Coronary artery (tissue), 2 donors: ENCODE results near the gene GNA12.

ENCODE experiments used
- DNase-seq: peaks from one replicate; pipeline ENCODE4 v3.0.0-alpha.2; 2017; ENCODE audit warnings: low spot score
- H3K27ac ChIP-seq, 2 donors: fragments of 200-600 bp; sonication (generic); one replicate each; pipeline ENCODE4 v1.5.1; 2016 to 2019
- H3K4me3 ChIP-seq: fragments of 200-600 bp; sonication (generic); 2 replicates; pipeline ENCODE4 v1.5.1; 2016; ENCODE audit warnings: mild to moderate bottlenecking, moderate library complexity
- CTCF ChIP-seq: fragments of 200-600 bp; sonication (generic); IDR thresholded peaks from one replicate; pipeline ENCODE4 v1.5.1; 2019; ENCODE audit warnings: antibody characterized with exemption

GNA12 gene

GRCh38 chr7:2818653-2819052 is 25.5 kb downstream of the GNA12 start:
- peak; percentile 29 for DNase-seq
- TF ChIP-seq CTCF = no peak
- H3K4me3 ChIP-seq = no peak overlapping the region
- H3K27ac ChIP-seq = no peak overlapping the region

- no peak overlapping the region for H3K4me3 ChIP-seq
- DNase-seq = peak; percentile 50
- no peak overlapping the region for H3K27ac ChIP-seq
- TF ChIP-seq CTCF = no peak
These were observed 26.0 kb downstream of the GNA12 start for GRCh38 chr7:2818121-2818520.

GRCh38 chr7:2817456-2817855 is 26.7 kb downstream of the GNA12 start:
- Histone ChIP-seq H3K27ac (no peak overlapping the region), H3K4me3 (no peak overlapping the region)
- TF ChIP-seq CTCF = no peak
- DNase-seq = peak; percentile 33

- no peak overlapping the region for H3K27ac ChIP-seq
These were observed 28.2 kb downstream of the GNA12 start for GRCh38 chr7:2815875-2816245.

GRCh38 chr7:2814946-2815874 is 28.9 kb downstream of the GNA12 start:
- Histone ChIP-seq H3K27ac (peak overlapping the region in 1 of 2 donors; percentile 26), H3K4me3 (no peak overlapping the region)
- DNase-seq = peak; percentile 64
- no peak for TF ChIP-seq CTCF

More at GRCh38 chr7:2815875-2816245, 28.2 kb downstream of the GNA12 start:
- peak; percentile 53 for DNase-seq
- TF ChIP-seq CTCF = no peak
- no peak overlapping the region for H3K4me3 ChIP-seq

- TF ChIP-seq CTCF = no peak
- Histone ChIP-seq H3K27ac (peak overlapping the region in 1 of 2 donors; percentile 26), H3K4me3 (no peak overlapping the region)
- peak; percentile 56 for DNase-seq
These were observed 29.7 kb downstream of the GNA12 start for GRCh38 chr7:2814186-2814945.
